Measurements from ENCODE around the gene GRK5.

Gene GRK5

GRCh38 chr10:119446441-119447277 is 239.3 kb downstream of the GRK5 start:
- Histone ChIP-seq H3K36me3 (replicated peaks; ENCODE audit: low read depth, low read length) (no peaks in the 10 kb centered on the region), H3K9me3 (ENCODE audit: insufficient read depth, low read length) (no peaks in the 10 kb centered on the region), H3K9ac (ENCODE audit: low read length) (no peak overlapping the region), H4K20me1 (ENCODE audit: insufficient read depth, low read length) (no peaks in the 10 kb centered on the region), H3K4me1 (ENCODE audit: low read length) (no peaks in the 10 kb centered on the region), H3K27me3 (ENCODE audit: low read depth, low read length) (no peaks in the 10 kb centered on the region), H3K27ac (ENCODE audit: low read length) (no peak overlapping the region), H3K79me2 (ENCODE audit: low read length) (no peaks in the 10 kb centered on the region), H3K4me2 (ENCODE audit: low read length) (no peak overlapping the region), H3K4me3 (ENCODE audit: low read length) (no peak overlapping the region), H2AFZ (ENCODE audit: low read depth, low read length) (no peak overlapping the region)
- TF ChIP-seq EZH2phosphoT487 (IDR thresholded peaks at IDR 0.05; ENCODE audit: low read depth): no peak
- no peak for TF ChIP-seq CTCF (IDR thresholded peaks at IDR 0.05; ENCODE audit: low read depth, low read length)

DNA sequence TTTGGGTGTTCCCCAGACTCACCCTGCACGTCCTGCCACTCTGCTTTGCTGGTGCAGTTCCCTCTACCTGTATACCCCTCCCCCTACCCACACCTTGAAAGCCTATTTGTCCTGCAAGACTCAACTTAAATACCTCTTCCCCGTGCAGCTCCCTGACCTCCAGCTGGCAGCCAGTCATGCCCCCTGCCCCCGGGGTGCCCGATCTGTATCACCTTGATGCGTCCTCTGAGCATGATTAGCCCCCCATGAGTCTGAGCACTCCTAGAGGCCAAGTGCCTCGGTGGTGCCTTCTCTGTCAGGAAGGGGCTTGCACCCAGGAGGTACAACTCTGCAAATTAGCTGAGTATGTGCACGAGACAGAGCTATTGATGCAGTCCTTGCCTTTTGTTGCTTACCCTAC is 240.1 kb downstream of the GRK5 start:
- Histone ChIP-seq H3K36me3 (replicated peaks; ENCODE audit: low read depth, low read length) (no peaks in the 10 kb centered on the region), H3K4me2 (ENCODE audit: low read length) (no peak overlapping the region), H3K4me1 (ENCODE audit: low read length) (no peaks in the 10 kb centered on the region), H3K9ac (ENCODE audit: low read length) (no peak overlapping the region), H3K27me3 (ENCODE audit: low read depth, low read length) (no peaks in the 10 kb centered on the region), H3K79me2 (ENCODE audit: low read length) (no peaks in the 10 kb centered on the region), H3K4me3 (ENCODE audit: low read length) (no peak overlapping the region), H4K20me1 (ENCODE audit: insufficient read depth, low read length) (no peaks in the 10 kb centered on the region), H3K9me3 (ENCODE audit: insufficient read depth, low read length) (no peaks in the 10 kb centered on the region), H3K27ac (ENCODE audit: low read length) (no peak overlapping the region), H2AFZ (ENCODE audit: low read depth, low read length) (no peak overlapping the region)
- TF ChIP-seq CTCF (IDR thresholded peaks at IDR 0.05; ENCODE audit: low read depth, low read length) (no peak), EZH2phosphoT487 (IDR thresholded peaks at IDR 0.05; ENCODE audit: low read depth) (no peak)

DNA sequence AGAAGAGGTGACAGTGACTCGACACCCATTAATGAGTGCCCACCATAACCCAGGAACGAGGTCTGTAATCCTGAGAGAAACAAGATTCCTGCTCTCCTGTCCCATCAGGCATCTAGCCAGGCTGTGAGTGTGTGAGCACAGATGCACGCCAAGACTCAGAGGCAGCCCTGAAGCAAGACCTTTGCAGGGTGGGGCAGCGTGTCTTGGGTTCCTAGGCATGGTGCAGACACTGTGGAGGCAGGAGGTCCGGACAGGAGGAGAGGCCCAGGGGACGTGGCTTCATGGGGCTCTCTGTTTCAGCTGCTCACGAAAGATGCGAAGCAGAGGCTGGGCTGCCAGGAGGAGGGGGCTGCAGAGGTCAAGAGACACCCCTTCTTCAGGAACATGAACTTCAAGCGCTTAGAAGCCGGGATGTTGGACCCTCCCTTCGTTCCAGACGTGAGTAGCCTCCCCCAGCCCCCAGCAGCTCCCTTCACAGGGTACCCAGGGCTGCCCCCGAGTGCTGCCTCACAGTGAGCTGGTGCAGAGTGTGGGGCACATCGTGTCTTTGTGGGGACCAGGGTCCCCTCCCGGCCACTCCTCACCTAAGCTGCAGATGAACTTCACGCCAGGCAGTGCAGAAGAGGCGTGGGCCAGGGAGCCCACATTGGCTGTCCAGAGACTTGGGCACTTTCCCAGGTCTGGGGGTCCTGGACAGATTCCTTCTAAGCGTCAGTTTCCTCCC is 240.6 kb downstream of the GRK5 start:
- no peak overlapping the region for H3K4me2 ChIP-seq (ENCODE audit: low read length)
- H3K9ac ChIP-seq (ENCODE audit: low read length): no peak overlapping the region
- no peaks in the 10 kb centered on the region for H3K4me1 ChIP-seq (ENCODE audit: low read length)
- no peak overlapping the region for H3K4me3 ChIP-seq (ENCODE audit: low read length)
- no peaks in the 10 kb centered on the region for H4K20me1 ChIP-seq (ENCODE audit: insufficient read depth, low read length)
- H3K27me3 ChIP-seq (ENCODE audit: low read depth, low read length): no peaks in the 10 kb centered on the region
- no peak overlapping the region for H3K27ac ChIP-seq (ENCODE audit: low read length)
- no peaks in the 10 kb centered on the region for H3K9me3 ChIP-seq (ENCODE audit: insufficient read depth, low read length)
- TF ChIP-seq CTCF (IDR thresholded peaks at IDR 0.05; ENCODE audit: low read depth, low read length) (no peak), EZH2phosphoT487 (IDR thresholded peaks at IDR 0.05; ENCODE audit: low read depth) (no peak)
- H3K79me2 ChIP-seq (ENCODE audit: low read length): no peaks in the 10 kb centered on the region
- H2AFZ ChIP-seq (ENCODE audit: low read depth, low read length): no peak overlapping the region
- no peaks in the 10 kb centered on the region for H3K36me3 ChIP-seq (replicated peaks; ENCODE audit: low read depth, low read length)

Data from OCI-LY3 (cell line).